Left renal pelvis (tissue), 4 donors: ENCODE measurements around the gene MARS1. TPM values are rescaled to one million over a fixed set of nuclear protein-coding genes. Genes with fewer than 3 reads are reported as not detected.
"Not testable (repeated sequence)": the region's sequence is repeated elsewhere in the genome, so short reads cannot be mapped to it uniquely, and the experiment has no call there.

Experiments
- DNase-seq, 4 donors: peaks; one replicate each; pipeline ENCODE4 v3.0.0-alpha.2; 2013; ENCODE audit warnings: low read depth in 4 of 4, low spot score in 3 of 4
- polyA plus RNA-seq, 4 donors: library from polyadenylated mRNA; unstranded; fragments of 120-200 nt; gene quantifications; one replicate each; pipeline ENCODE4 v1.2.1, GENCODE V29; 2013; ENCODE audit not compliant: insufficient read length in 4 of 4

The MARS1 gene
- polyA plus RNA-seq: 100 to 1,000 TPM in 3 of 4 donors, 10 to 100 TPM in 1; 94.7 to 164 (median 118) TPM

- DNase-seq: peak; percentile 88 to 93 (median 90)
Measured at GRCh38 chr12:57487597-57488401, at the start of gene MARS1. Gene MARS1, plus strand, starts transcription at chr12:57488068. Its CDS starts 23 bp downstream, at chr12:57488091.

DNA sequence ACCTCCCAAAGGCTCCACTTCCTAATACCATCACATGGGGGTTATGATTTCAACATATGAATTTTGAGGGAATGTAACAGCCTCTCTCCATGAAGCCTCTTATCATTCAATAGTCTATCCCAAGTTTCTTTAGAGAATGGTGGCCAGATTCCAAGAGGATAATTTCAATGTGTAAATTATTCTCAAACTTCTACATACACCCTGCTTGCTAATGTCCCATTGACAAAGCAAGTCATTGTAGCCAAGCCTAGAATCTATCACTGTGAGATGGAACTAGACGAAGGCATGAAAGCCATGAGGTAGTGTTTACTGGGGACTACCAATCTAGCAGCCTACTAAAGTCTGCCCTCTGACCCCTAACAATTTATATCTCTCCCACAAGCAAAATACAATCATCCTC is 49.5 kb upstream of the MARS1 start:
- DNase-seq: no peak

DNA sequence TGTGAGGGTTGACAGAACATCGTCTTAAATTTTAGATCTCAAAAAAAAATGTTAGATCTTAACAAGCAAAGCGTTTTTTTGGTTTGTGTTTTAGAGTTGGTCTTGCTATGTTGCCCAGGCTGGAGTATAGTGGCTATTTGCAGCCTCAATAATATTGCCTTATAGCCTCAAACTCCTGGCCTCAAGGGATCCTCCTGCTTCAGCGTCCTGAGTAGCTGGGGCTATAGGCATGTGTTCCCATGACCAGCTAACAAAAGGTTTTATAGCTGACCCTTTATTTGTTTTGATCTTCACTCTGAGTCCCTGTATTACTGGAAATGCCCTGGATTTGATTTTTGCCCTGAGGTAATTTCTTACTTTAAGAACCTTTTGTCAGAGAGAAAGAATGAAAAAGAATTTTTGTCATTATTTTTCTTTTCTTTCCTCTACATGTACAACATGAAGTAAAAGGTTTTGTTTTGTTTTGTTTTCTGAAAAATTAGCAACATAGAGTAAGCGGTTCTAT is 48.1 kb upstream of the MARS1 start:
- no peak for DNase-seq

GRCh38 chr12:57441393-57441792 is 46.5 kb upstream of the MARS1 start:
- DNase-seq: not testable (repeated sequence)

DNA sequence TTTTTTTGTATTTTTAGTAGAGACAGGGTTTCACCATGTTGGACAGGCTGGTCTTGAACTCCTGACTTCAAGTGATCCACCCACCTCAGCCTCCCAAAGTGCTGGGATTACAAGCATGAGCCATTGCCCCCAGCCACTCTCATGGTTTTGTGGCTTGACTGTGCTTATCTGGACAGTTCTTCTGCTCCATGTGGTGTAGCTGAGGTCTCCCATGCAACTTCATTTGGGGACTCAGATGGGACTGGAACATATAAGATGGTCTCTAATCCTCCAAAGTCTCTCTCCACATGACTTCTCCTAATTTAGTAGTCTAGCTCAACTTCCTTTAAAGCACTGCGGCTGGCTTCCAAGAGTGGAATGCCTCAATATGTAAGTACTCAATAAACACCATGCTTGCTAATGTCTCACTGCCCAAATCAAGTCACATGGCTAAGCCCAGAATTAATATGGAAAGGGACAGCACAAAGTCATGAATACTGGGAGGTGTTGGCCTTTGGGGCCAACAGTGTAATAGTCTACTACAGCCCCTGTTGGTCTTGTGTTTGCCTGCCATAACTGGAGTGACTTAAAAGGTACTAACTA is 45.9 kb upstream of the MARS1 start:
- no peak for DNase-seq

DNA sequence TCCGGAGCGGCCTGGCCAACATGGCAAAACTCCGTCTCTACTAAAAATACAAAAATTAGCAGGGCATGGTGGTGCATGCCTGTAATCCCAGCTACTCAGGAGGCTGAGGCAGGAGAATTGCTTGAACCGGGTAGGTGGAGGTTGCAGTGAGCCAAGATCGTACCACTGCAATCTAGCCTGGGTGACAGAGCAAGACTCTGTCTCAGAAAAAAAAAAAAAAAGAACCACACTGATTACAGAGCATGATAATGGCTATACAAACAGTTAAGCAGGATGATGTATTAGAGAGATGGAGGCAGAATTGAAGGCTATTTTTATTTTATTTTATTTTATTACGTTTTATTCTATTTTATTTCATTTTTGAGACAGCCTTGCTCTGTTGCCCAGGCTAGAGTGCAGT is 43.5 kb upstream of the MARS1 start:
- DNase-seq: not testable (repeated sequence)

- DNase-seq: no peak
Measured at GRCh38 chr12:57444744-57445143, 43.1 kb upstream of the MARS1 start.

- DNase-seq: no peak
Measured at GRCh38 chr12:57446292-57446960, 41.4 kb upstream of the MARS1 start.

- no peak for DNase-seq
Measured at GRCh38 chr12:57448669-57449068, 39.2 kb upstream of the MARS1 start.

- DNase-seq: no peak
Measured at GRCh38 chr12:57449375-57449774, 38.5 kb upstream of the MARS1 start.

DNA sequence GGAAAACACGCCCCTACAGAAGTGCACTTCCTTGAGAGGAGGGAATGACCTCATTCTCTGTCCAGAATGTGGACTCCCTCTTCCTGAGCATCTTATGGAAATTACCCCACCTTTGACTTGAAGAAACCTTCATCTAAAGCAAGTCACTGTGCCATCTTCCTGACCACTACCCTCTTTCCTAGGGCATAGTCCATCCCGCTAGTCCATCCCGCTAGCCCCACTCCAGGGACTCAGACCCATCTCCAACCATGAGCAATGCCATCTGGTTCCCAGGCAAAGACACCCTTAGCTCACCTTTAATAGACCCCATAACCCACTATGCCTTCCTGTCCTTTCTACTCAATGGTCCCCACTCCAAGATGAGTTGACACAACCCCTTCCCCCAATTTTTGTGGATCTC is 37.8 kb upstream of the MARS1 start:
- no peak for DNase-seq

- DNase-seq: no peak
Measured at GRCh38 chr12:57451233-57451778, 36.6 kb upstream of the MARS1 start.

DNA sequence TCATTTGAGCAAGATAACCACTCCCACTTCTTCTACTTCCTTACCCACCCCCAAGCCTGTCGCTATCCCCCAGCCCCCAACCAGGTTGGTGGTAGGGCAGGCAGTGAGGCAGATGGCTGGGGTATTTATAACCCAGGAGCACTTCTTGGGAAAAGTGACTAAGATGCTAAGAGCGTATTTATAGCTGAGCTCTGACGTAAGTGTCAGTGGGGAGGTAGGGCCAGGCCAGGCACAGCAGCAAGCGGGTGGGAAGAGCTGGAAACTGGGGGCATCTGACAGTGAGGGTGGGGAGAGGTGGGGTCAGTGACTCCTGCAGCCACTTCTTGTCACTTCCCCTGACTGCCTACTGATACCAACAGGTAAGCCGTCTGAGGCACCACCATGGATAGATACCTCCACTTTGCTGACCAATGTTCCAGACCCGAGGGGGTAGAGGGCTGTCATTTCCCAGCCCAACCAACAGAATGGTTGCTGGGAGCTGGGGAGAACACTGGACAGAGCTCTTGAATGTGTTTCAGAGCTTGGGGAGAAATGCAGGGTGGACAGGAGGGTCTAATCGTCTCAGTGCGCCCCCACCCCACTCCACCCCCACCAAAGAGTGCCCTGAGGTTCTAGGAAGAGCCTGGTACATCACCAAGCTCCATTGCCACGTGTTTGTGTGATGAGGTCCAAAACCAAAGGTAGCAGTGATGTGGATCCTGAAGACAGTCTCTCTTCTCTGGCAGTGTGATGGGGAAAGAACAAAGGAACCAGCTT is 35.5 kb upstream of the MARS1 start:
- no peak for DNase-seq

DNA sequence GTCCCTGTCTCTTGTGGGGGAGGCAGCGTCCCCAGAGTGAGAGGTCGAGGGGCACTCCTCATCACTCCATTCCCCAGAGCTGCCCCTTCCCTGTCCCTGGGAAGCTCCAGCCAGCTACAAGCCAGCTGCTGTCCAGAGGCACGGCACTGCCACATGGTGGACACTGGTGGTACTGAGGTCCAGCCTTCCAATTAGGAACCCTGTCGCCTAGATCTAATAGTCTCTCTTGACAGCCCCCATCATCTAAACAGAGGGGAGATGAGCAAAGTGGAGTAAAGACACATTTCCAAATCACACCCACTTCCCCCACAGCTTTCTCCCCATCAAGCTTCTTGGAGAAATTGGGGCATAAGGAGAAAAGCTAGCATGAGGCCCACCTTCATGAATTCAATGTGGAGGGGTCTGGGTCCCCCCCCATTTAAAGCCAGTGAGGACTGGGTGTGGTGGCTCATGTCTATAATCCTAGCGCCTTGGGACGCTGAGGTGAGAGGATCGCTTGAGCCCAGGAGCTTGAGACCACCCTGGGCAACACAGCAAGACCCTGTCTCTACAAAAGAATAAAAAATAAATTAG is 34.8 kb upstream of the MARS1 start:
- no peak for DNase-seq

- no peak for DNase-seq
Measured at GRCh38 chr12:57454213-57454565, 33.7 kb upstream of the MARS1 start.

GRCh38 chr12:57454566-57455373 is 33.1 kb upstream of the MARS1 start, which contains the start of gene INHBE:
Gene INHBE, plus strand, starts transcription at chr12:57455307. Its CDS starts 230 bp downstream, at chr12:57455537.
- DNase-seq: no peak

GRCh38 chr12:57455374-57456144 is 32.3 kb upstream of the MARS1 start:
- no peak for DNase-seq

DNA sequence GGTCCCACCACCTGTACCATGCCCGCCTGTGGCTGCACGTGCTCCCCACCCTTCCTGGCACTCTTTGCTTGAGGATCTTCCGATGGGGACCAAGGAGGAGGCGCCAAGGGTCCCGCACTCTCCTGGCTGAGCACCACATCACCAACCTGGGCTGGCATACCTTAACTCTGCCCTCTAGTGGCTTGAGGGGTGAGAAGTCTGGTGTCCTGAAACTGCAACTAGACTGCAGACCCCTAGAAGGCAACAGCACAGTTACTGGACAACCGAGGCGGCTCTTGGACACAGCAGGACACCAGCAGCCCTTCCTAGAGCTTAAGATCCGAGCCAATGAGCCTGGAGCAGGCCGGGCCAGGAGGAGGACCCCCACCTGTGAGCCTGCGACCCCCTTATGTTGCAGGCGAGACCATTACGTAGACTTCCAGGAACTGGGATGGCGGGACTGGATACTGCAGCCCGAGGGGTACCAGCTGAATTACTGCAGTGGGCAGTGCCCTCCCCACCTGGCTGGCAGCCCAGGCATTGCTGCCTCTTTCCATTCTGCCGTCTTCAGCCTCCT is 31.6 kb upstream of the MARS1 start:
- DNase-seq: no peak
